ENCODE measurements around the gene KCNA5. TPM values are rescaled to one million over a fixed set of nuclear protein-coding genes. Genes with fewer than 3 reads are reported as not detected.

The KCNA5 gene
- total RNA-seq, 1 donor from 2014 or later, result 1.8 TPM

DNA sequence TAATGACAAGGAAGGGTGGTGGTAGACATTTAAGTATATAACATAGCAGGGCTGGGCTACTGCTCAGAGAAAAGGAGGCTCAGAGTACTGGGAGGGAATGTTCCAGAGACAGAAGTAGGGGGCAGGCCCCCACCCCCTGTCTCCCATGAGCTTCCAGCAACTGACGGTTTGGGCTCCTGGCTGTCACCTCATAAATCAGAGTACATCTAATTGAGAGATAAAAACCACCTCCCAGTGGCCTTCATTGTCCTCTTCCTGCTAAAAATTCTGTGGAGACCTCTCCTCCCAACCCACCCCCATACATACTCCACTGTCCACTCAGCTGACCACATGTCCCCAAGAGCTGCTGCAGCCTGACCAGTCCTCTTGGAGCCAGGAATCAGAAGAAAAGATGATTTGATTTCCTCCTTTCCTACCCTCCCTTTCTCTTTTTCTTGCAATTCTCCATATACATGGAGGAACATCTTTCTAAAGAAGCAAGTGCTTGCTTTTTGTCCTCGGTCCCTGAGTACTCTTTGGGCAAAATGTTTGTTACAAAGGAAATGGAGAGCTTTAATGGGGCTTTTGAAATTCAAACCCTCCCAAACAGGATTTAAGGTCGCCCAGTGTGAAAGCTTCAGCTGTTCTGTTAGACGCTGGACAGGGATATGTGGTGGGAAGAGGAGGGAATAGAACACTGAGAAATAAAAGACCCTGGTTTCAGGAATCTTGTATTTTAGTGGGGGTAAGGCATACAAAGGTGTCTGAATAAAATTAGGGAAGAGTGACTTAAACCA lies 16.4 kb upstream of the KCNA5 start:
- ATAC-seq (no peak), DNase-seq (no peak)
- Histone ChIP-seq H3K36me3 (no peaks in the 10 kb centered on the region), H3K4me3 (no peak overlapping the region), H3K9me3 (no peaks in the 10 kb centered on the region), H3K27ac (no peak overlapping the region), H3K27me3 (no peaks in the 10 kb centered on the region), H3K4me1 (no peaks in the 10 kb centered on the region)
- TF ChIP-seq, protein P1, sequence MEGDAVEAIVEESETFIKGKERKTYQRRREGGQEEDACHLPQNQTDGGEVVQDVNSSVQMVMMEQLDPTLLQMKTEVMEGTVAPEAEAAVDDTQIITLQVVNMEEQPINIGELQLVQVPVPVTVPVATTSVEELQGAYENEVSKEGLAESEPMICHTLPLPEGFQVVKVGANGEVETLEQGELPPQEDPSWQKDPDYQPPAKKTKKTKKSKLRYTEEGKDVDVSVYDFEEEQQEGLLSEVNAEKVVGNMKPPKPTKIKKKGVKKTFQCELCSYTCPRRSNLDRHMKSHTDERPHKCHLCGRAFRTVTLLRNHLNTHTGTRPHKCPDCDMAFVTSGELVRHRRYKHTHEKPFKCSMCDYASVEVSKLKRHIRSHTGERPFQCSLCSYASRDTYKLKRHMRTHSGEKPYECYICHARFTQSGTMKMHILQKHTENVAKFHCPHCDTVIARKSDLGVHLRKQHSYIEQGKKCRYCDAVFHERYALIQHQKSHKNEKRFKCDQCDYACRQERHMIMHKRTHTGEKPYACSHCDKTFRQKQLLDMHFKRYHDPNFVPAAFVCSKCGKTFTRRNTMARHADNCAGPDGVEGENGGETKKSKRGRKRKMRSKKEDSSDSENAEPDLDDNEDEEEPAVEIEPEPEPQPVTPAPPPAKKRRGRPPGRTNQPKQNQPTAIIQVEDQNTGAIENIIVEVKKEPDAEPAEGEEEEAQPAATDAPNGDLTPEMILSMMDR (IDR thresholded peaks at IDR 0.05), result no peak
- intact Hi-C loops (cut with DNase I), result loop anchor here (10.0 kb wide), 1 partner anchor 58 kb away; no protein-coding TSS in a partner anchor

DNA sequence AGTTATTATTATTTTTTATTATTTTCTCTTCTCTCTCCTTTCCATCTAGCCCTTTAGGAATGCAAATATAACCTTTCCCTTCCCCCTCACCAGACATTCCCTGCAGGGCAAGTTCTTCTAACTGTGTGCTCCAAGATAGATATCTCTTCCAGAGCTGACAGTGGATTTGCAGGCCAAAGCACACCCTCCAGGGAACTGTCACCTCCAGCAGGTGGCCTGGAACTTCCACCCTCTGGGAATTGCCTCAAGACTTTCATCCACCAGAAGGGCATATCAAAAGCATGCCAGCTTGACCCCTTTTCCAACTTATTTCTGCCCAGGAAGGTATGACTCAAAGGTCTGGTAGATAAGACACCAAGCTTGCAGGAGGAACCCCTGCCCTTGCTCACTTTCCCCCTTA lies 13.6 kb upstream of the KCNA5 start:
- no peaks in the 10 kb centered on the region for H3K9me3 ChIP-seq
- H3K27ac ChIP-seq, result no peak overlapping the region
- TF ChIP-seq, protein P1 (IDR thresholded peaks at IDR 0.05), result no peak
- DNase-seq (no peak), ATAC-seq (no peak)
- H3K27me3 ChIP-seq, result no peaks in the 10 kb centered on the region
- intact Hi-C loops (cut with DNase I), result no loop called here
- H3K4me1 ChIP-seq, result no peaks in the 10 kb centered on the region
- no peak overlapping the region for H3K4me3 ChIP-seq
- no peaks in the 10 kb centered on the region for H3K36me3 ChIP-seq

DNA sequence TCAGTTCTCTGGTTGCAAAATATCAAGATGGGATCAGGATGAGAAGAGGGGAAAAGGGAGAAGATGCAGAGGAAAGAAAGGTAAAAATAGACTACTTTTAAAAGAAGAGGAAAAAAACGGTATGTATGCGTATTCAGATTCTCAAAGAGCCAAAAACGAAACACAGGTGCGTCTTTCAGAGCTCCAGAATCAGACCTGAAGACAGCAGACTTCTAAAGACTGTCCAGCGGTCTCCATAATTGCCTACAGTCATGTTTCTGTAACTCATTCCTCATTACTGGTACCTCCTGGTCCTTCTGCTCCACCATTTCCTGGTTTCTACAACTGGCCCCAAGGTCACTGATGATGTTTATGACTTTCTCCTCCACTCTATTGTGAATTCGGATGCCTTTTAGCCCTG lies 12.4 kb upstream of the KCNA5 start:
- Histone ChIP-seq H3K27me3 (no peaks in the 10 kb centered on the region), H3K27ac (no peak overlapping the region), H3K4me1 (no peaks in the 10 kb centered on the region), H3K4me3 (no peak overlapping the region), H3K36me3 (no peaks in the 10 kb centered on the region), H3K9me3 (no peaks in the 10 kb centered on the region)
- DNase-seq (no peak), ATAC-seq (no peak)
- intact Hi-C loops (cut with DNase I), result no loop called here
- TF ChIP-seq, protein P1 (IDR thresholded peaks at IDR 0.05), result no peak

DNA sequence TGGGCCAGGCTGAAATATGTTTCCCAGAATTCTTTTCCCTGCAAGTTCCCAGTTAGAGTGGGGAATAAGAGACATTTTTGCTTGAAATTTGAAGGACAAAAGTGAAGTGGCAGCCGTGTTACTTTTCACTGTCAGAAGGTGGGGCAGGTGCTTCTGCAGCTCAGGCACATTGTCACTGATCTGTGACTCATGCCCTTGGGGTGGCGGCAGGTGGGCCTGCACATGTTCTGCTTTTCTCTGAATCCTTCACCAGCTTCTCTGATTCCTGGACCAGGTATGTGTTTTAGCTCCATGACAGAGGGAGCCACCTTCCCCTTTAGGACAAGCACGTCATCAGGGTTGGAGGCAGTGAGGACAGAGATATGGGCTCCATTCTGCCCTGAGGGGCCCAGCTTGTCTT lies 11.7 kb upstream of the KCNA5 start:
- Histone ChIP-seq H3K9me3 (no peaks in the 10 kb centered on the region), H3K27me3 (no peaks in the 10 kb centered on the region), H3K27ac (no peak overlapping the region), H3K4me1 (no peaks in the 10 kb centered on the region), H3K4me3 (no peak overlapping the region), H3K36me3 (no peaks in the 10 kb centered on the region)
- DNase-seq (no peak), ATAC-seq (no peak)
- intact Hi-C loops (cut with DNase I), result no loop called here
- TF ChIP-seq, protein P1 (IDR thresholded peaks at IDR 0.05), result no peak

DNA sequence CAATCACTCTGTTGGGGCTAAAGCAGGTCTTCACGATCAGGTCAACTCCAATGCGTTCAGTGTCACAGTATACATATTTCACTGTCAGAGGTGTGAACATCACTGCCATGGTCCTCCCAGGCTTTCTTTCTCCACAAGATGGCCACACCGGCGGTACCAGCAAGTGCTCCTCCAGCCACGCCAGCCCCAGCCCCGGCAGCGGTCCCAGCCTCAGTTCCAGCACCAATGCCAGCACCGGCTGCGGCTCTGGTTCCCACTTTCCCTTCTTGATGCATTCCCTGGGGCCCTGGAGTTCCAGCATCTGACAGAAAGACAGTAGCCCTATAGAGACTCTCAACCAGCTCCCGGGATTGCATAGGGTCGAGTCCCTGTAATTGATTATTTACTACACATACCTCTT lies 10.9 kb upstream of the KCNA5 start:
- TF ChIP-seq, protein P1 (IDR thresholded peaks at IDR 0.05), result no peak
- Histone ChIP-seq H3K27ac (no peak overlapping the region), H3K4me3 (no peak overlapping the region), H3K4me1 (no peaks in the 10 kb centered on the region), H3K27me3 (no peaks in the 10 kb centered on the region), H3K9me3 (no peaks in the 10 kb centered on the region), H3K36me3 (no peaks in the 10 kb centered on the region)
- DNase-seq (no peak), ATAC-seq (no peak)
- intact Hi-C loops (cut with DNase I), result no loop called here
